ENCODE measurements around the gene METTL8.

Gene METTL8

GRCh38 chr2:171348056-171348455 lies 85.7 kb downstream of the METTL8 start:
- Histone ChIP-seq H3K27me3 (ENCODE audit: insufficient read depth, poor library complexity, severe bottlenecking) (no peaks in the 10 kb centered on the region), H3K4me3 (replicated peaks; ENCODE audit: insufficient read depth, low read length) (no peak overlapping the region), H3K27ac (replicated peaks) (no peak overlapping the region)
- TF ChIP-seq POLR2AphosphoS5 (IDR thresholded peaks at IDR 0.05; ENCODE audit: low read depth) (no peak), CTCF (IDR thresholded peaks at IDR 0.05; ENCODE audit: insufficient read depth, low read length) (no peak), SPI1 (IDR thresholded peaks at IDR 0.05; ENCODE audit: borderline replicate concordance, low read depth) (no peak), REST (IDR thresholded peaks at IDR 0.05; ENCODE audit: insufficient replicate concordance, low read depth) (no peak), GABPA (IDR thresholded peaks at IDR 0.05; ENCODE audit: low read depth) (no peak)
- no peak for DNase-seq (ENCODE audit: low read depth in 1 of 2, low spot score in 1 of 2)

- no peak for TF ChIP-seq REST (IDR thresholded peaks at IDR 0.05; ENCODE audit: insufficient replicate concordance, low read depth)
- no peak for TF ChIP-seq CTCF (IDR thresholded peaks at IDR 0.05; ENCODE audit: insufficient read depth, low read length)
- no peak for TF ChIP-seq POLR2AphosphoS5 (IDR thresholded peaks at IDR 0.05; ENCODE audit: low read depth)
- TF ChIP-seq GABPA (IDR thresholded peaks at IDR 0.05; ENCODE audit: low read depth) = no peak
- TF ChIP-seq SPI1 (IDR thresholded peaks at IDR 0.05; ENCODE audit: borderline replicate concordance, low read depth) = no peak
- Histone ChIP-seq H3K4me3 (replicated peaks; ENCODE audit: insufficient read depth, low read length) (no peak overlapping the region), H3K27me3 (ENCODE audit: insufficient read depth, poor library complexity, severe bottlenecking) (no peaks in the 10 kb centered on the region), H3K27ac (replicated peaks) (no peak overlapping the region)
- no peak for DNase-seq (ENCODE audit: low read depth in 1 of 2, low spot score in 1 of 2)
Observed at GRCh38 chr2:171347591-171348032, 86.2 kb downstream of the METTL8 start.

GRCh38 chr2:171346723-171347557 lies 86.8 kb downstream of the METTL8 start:
- no peak overlapping the region for H3K4me3 ChIP-seq (replicated peaks; ENCODE audit: insufficient read depth, low read length)
- DNase-seq (ENCODE audit: low read depth in 1 of 2, low spot score in 1 of 2) = no peak
- no peaks in the 10 kb centered on the region for H3K27me3 ChIP-seq (ENCODE audit: insufficient read depth, poor library complexity, severe bottlenecking)
- TF ChIP-seq SPI1 (IDR thresholded peaks at IDR 0.05; ENCODE audit: borderline replicate concordance, low read depth) = no peak
- TF ChIP-seq REST (IDR thresholded peaks at IDR 0.05; ENCODE audit: insufficient replicate concordance, low read depth) = no peak
- no peak overlapping the region for H3K27ac ChIP-seq (replicated peaks)

Data from HL-60 (cell line).